HepG2 (cell line): ENCODE measurements around the gene PLK3. TPM values are rescaled to one million over a fixed set of nuclear protein-coding genes. Genes with fewer than 3 reads are reported as not detected.
A peak's percentile ranks its signal among the peaks of the same experiment; 100 is the strongest.

Experiments
- CERS6 ChIP-seq: sonication (generic); formaldehyde crosslinking; IDR thresholded peaks from 2 replicates; pipeline ENCODE4 v1.5.0; 2020; ENCODE audit warnings: missing genetic modification reagents
- GATAD2A ChIP-seq: IDR thresholded peaks from 2 replicates; pipeline ENCODE4 v1.6.1; 2016
- HMG20A ChIP-seq: IDR thresholded peaks from 2 replicates; pipeline ENCODE4 v1.6.1; 2016; ENCODE audit warnings: borderline replicate concordance
- JUND ChIP-seq: sonication (generic); formaldehyde crosslinking; IDR thresholded peaks from 2 replicates; pipeline ENCODE4 v1.8.0; 2022; ENCODE audit warnings: mild to moderate bottlenecking, missing genetic modification reagents
- MBD4 ChIP-seq: IDR thresholded peaks from 2 replicates; pipeline ENCODE4 v1.6.1; 2012; ENCODE audit warnings: low read length, inconsistent platforms, borderline replicate concordance
- MTA1 ChIP-seq: sonication (generic); formaldehyde crosslinking; IDR thresholded peaks from 2 replicates; pipeline ENCODE4 v1.4.0; 2020; ENCODE audit warnings: missing genetic modification reagents, mild to moderate bottlenecking, borderline replicate concordance
- NFATC3 ChIP-seq: sonication (generic); formaldehyde crosslinking; IDR thresholded peaks from 2 replicates; pipeline ENCODE4 v1.5.1; 2020; ENCODE audit warnings: mild to moderate bottlenecking, missing genetic modification reagents
- NFRKB ChIP-seq: fragments of 450-650 bp; IDR thresholded peaks from 2 replicates; pipeline ENCODE4 v1.6.1; 2017
- RERE ChIP-seq: IDR thresholded peaks from 2 replicates; pipeline ENCODE4 v1.6.1; 2016; ENCODE audit warnings: low read depth, missing genetic modification reagents, missing compliant biosample characterization
- RFXAP ChIP-seq: sonication (generic); formaldehyde crosslinking; IDR thresholded peaks from 2 replicates; pipeline ENCODE4 v1.4.0; 2020; ENCODE audit warnings: missing genetic modification reagents, borderline replicate concordance
- THRA ChIP-seq: sonication (generic); formaldehyde crosslinking; IDR thresholded peaks from 2 replicates; pipeline ENCODE4 v1.4.0; 2020; ENCODE audit warnings: missing genetic modification reagents, borderline replicate concordance
- ZBTB14 ChIP-seq: sonication (generic); formaldehyde crosslinking; IDR thresholded peaks from 2 replicates; pipeline ENCODE4 v1.4.0; 2020; ENCODE audit warnings: missing genetic modification reagents
- ZNF10 ChIP-seq: sonication (generic); formaldehyde crosslinking; IDR thresholded peaks from 2 replicates; pipeline ENCODE4 v1.4.0; 2020; ENCODE audit warnings: mild to moderate bottlenecking, low read depth, missing genetic modification reagents, borderline replicate concordance
- ZNF136 ChIP-seq: sonication (generic); formaldehyde crosslinking; IDR thresholded peaks from 2 replicates; pipeline ENCODE4 v1.8.1; 2022; ENCODE audit warnings: low read depth, mild to moderate bottlenecking, moderate library complexity, missing genetic modification reagents
- ZNF264 ChIP-seq: sonication (generic); formaldehyde crosslinking; IDR thresholded peaks from 2 replicates; pipeline ENCODE4 v1.4.0; 2020; ENCODE audit warnings: missing genetic modification reagents
- ZNF34 ChIP-seq: sonication (generic); formaldehyde crosslinking; IDR thresholded peaks from 2 replicates; pipeline ENCODE4 v1.4.0; 2020; ENCODE audit warnings: mild to moderate bottlenecking, missing genetic modification reagents, borderline replicate concordance
- ZNF367 ChIP-seq: sonication (generic); formaldehyde crosslinking; IDR thresholded peaks from 2 replicates; pipeline ENCODE4 v1.4.0; 2020; ENCODE audit warnings: missing genetic modification reagents, borderline replicate concordance
- ZNF576 ChIP-seq: sonication (generic); formaldehyde crosslinking; IDR thresholded peaks from 2 replicates; pipeline ENCODE4 v1.4.0; 2020; ENCODE audit warnings: mild to moderate bottlenecking, missing genetic modification reagents
- ZSCAN12 ChIP-seq: sonication (generic); formaldehyde crosslinking; IDR thresholded peaks from 2 replicates; pipeline ENCODE4 v1.9.0; 2021; ENCODE audit warnings: mild to moderate bottlenecking, missing genetic modification reagents
- ZSCAN9 ChIP-seq: IDR thresholded peaks from 2 replicates; pipeline ENCODE4 v1.6.1; 2016; ENCODE audit warnings: borderline replicate concordance
- polyA plus RNA-seq, 8 experiments: library from polyadenylated mRNA; depleted of rRNA in 3 of 8; stranded (reverse) in 7 of 8; unstranded in 1 of 8; fragments of >200 nt; fragmentation: Illumina TruSeq in 4 of 8; extraction: Trizol in 4 of 8; gene quantifications; 2 replicates each; pipeline versions ENCODE4 v1.2.1 to v1.2.3, GENCODE V29; 2011 to 2016; ENCODE audit warnings: low read depth in 4 of 8, missing spikeins in 1 of 8, mixed read lengths in 1 of 8; ENCODE audit not compliant: insufficient read depth in 1 of 8
- total RNA-seq, 5 experiments: library from RNA; depleted of rRNA; stranded (reverse); fragments of >200 nt; fragmentation: Illumina TruSeq; extraction: Trizol; gene quantifications; 2 replicates each; pipeline ENCODE4 v1.2.3, GENCODE V29; 2016; ENCODE audit warnings: low read depth in 1 of 5

PLK3 gene
- total and polyA plus RNA-seq, 2 of the 13 experiments (the other 11 are each of a cell fraction or from before 2014, with no cell fraction given) = 9.8 to 16.9 TPM

GRCh38 chr1:44826375-44827196 lies 26.4 kb downstream of the PLK3 start (continued):
- no peak for TF ChIP-seq CERS6 (CRISPR knock-in tag)
- no peak for TF ChIP-seq RERE (CRISPR knock-in tag)
- peak; percentile 60; the same call in 1 of the 2 replicates for TF ChIP-seq ZNF136 (CRISPR knock-in tag)
- TF ChIP-seq NFATC3 (CRISPR knock-in tag) = no peak
- TF ChIP-seq NFRKB = no peak
- no peak for TF ChIP-seq ZSCAN12 (CRISPR knock-in tag)
- TF ChIP-seq ZSCAN9 (CRISPR knock-in tag) = no peak
- 0 out of 2 replicates have a peak, but pooled peaks have one; percentile 49 for TF ChIP-seq MTA1 (CRISPR knock-in tag)
- no peak for TF ChIP-seq ZNF576 (CRISPR knock-in tag)
- TF ChIP-seq GATAD2A = peak; percentile 66
- 0 out of 2 replicates have a peak, but pooled peaks have one; percentile 1 for TF ChIP-seq ZNF264
- peak; percentile 37; the same call in 1 of the 2 replicates for TF ChIP-seq THRA
- TF ChIP-seq MBD4 = no peak
- peak; percentile 42; the same call in 1 of the 2 replicates for TF ChIP-seq RFXAP (CRISPR knock-in tag)
- TF ChIP-seq JUND (CRISPR knock-in tag) = peak; percentile 42; the same call in 1 of the 2 replicates
- TF ChIP-seq ZBTB14 (CRISPR knock-in tag) = no peak
- TF ChIP-seq ZNF10 (CRISPR knock-in tag) = no peak
- TF ChIP-seq ZNF367 (CRISPR knock-in tag) = no peak
- TF ChIP-seq HMG20A (CRISPR knock-in tag) = no peak
- no peak for TF ChIP-seq ZNF34 (CRISPR knock-in tag)
